GM18951 (cell line): Measurements from ENCODE around the gene TPSAB1.

Experiments
- POLR2A ChIP-seq: IDR thresholded peaks from 4 replicates; pipeline ENCODE4 v1.6.1; 2011; ENCODE audit warnings: mild to moderate bottlenecking; ENCODE audit not compliant: insufficient read length, insufficient read depth; ENCODE audit errors: extremely low read depth
- in situ Hi-C: fragments of 300-500 bp; cut with MboI; formaldehyde crosslinking; loops from one replicate; pipeline ENCODE4 v1.12.0; 2022; ENCODE audit warnings: low sequenced_read_pairs, mixed read lengths, inconsistent platforms; ENCODE audit not compliant: unreplicated experiment

The TPSAB1 gene

DNA sequence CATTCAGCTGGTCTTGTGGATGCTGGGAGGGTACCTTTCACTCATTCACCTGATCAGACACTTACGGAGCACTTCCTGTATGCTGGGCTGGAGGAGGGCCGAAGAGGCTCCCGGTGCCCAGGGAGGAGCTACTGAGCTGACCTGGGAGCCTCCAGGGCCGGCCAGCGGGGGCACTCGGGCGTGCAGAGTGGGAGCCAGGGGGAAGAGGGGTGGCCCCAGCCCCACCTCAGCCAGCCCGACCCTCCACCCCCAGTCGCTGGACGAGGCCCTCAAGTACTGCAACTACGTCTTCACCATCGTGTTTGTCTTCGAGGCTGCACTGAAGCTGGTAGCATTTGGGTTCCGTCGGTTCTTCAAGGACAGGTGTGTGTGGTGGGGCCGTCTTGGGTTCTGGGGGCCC, 25.8 kb upstream of the TPSAB1 start:
- in situ Hi-C loops: no loop called here
- no peak for TF ChIP-seq POLR2A

- TF ChIP-seq POLR2A: no peak
- in situ Hi-C loops: no loop called here
Observed at GRCh38 chr16:1215574-1216295, 24.8 kb upstream of the TPSAB1 start.

DNA sequence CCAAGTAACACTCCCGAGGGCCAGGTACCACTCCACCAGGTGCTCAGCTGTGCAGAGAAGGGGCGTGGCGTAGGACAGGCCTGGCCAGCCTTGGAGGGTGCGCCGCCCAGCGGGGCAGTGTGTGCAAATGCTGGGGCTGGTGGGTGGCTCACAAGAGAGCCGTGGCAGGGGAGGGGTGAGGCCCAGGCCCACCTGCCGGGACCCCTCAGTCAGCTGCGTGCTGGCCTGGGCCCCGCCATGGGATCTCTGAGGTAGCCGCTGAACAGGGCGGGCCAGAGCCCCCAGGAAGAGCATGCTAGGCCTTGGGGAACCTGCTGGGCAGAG, 24.2 kb upstream of the TPSAB1 start:
- TF ChIP-seq POLR2A: no peak
- in situ Hi-C loops: no loop called here

DNA sequence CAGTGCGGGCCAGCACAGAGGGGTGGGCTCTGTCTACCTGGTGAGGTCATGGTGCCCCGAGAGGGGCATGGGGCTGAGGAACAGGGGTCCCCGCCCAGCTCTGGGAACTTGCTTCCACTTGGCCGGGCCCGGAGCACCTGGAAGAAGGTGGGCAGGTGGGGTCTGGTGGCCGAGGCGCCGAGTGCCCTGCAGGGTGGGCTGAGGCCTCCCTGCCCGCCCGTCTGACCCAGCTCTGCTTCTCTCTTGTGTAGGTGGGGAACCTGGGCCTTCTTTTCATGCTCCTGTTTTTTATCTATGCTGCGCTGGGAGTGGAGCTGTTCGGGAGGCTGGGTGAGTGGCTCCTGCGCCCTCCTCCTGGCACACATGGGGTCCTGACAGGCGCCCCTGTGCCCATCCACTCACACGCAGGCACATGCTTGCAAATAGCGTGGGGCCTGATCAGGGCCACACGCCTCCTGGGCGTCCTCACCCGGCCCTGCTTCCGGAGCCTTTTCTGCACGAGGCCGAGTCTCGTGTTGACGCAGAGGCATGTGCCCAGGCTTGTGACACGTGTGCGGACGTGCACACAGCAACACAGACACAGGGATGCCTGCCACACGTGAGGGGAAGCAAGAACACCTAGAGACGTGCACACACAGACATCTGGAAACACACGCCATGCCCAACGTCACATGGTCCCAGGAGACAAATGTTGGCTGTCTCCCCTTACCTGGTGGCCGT, 23.7 kb upstream of the TPSAB1 start:
- no peak for TF ChIP-seq POLR2A
- in situ Hi-C loops: no loop called here

DNA sequence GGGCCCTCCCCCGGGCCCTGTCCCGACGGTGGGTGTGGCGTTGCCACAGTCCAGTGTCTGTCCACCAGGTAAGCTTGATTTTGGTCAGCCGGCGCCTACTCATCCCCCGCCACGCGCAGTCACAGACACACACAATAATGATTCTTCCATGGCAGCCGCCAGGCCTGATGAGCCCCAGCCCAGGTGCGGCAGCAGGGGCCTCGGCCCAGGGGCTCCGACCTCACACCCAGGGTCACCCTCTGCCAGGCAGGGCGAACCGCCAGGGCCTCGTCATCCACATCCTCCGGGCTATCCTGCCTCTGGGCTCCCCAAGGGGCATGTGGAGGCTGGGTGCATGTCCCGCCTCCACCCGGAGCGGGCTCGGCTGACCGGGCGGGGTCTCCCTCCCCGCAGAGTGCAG, 23.0 kb upstream of the TPSAB1 start:
- no peak for TF ChIP-seq POLR2A
- in situ Hi-C loops: no loop called here

DNA sequence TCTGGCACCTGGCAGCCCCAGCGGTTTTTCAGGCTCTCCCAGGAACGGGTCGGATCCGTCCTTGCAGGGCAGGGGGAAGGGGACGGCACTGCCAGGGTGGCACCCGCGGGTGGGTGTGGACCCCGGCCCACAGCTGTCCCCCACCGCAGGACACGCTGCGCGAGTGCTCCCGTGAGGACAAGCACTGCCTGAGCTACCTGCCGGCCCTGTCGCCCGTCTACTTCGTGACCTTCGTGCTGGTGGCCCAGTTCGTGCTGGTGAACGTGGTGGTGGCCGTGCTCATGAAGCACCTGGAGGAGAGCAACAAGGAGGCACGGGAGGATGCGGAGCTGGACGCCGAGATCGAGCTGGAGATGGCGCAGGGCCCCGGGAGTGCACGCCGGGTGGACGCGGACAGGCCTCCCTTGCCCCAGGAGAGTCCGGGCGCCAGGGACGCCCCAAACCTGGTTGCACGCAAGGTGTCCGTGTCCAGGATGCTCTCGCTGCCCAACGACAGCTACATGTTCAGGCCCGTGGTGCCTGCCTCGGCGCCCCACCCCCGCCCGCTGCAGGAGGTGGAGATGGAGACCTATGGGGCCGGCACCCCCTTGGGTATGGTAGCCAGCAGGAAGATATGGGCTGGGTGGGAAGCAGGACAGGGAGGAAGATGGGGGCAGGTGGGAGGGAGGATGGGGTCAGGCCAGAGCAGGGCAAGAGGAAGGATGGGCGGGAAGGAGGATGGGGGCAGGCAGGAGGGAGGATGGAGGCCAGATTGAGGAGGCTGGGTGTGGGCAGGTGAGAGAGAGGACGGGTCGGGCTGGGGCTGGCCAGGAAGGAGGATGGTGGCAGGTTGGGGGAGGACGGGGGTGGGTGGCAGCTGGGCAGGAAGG, 22.2 kb upstream of the TPSAB1 start:
- no peak for TF ChIP-seq POLR2A
- in situ Hi-C loops: no loop called here

DNA sequence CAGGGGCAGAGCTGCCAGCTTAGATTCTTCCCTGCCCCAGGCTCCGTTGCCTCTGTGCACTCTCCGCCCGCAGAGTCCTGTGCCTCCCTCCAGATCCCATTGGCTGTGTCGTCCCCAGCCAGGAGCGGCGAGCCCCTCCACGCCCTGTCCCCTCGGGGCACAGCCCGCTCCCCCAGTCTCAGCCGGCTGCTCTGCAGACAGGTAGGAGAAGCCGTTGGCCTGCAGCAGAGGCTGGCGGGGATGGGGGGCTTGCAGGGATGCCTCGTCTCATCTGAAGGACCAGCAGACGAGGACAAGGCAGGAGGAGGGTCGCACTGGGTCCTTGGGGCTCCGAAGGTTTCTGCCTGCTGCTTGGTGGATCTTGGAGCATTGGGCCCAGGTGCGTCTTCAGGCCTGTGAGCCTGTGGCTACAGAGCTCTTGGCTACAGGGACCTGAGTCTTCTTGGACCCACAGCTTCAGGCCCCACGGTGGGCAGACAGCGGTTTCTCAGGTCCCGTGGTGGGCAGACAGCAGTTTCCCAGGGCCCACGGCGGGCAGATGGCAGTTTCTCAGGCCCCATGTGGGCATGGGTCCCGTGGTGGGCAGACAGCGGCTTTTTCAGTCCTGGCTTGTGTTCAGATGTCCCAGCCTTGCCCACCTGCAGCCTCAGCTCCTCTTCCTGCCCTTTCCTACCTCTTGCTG, 21.4 kb upstream of the TPSAB1 start:
- in situ Hi-C loops: no loop called here
- no peak for TF ChIP-seq POLR2A

- in situ Hi-C loops: no loop called here
- TF ChIP-seq POLR2A: no peak
Observed at GRCh38 chr16:1220098-1220728, 20.3 kb upstream of the TPSAB1 start.

DNA sequence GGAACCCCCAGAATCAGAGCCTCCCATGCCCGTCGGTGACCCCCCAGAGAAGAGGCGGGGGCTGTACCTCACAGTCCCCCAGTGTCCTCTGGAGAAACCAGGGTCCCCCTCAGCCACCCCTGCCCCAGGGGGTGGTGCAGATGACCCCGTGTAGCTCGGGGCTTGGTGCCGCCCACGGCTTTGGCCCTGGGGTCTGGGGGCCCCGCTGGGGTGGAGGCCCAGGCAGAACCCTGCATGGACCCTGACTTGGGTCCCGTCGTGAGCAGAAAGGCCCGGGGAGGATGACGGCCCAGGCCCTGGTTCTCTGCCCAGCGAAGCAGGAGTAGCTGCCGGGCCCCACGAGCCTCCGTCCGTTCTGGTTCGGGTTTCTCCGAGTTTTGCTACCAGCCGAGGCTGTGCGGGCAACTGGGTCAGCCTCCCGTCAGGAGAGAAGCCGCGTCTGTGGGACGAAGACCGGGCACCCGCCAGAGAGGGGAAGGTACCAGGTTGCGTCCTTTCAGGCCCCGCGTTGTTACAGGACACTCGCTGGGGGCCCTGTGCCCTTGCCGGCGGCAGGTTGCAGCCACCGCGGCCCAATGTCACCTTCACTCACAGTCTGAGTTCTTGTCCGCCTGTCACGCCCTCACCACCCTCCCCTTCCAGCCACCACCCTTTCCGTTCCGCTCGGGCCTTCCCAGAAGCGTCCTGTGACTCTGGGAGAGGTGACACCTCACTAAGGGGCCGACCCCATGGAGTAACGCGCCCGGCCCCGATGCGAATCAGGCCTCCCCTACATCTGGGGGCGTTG, 19.5 kb upstream of the TPSAB1 start:
- TF ChIP-seq POLR2A: no peak
- in situ Hi-C loops: no loop called here

DNA sequence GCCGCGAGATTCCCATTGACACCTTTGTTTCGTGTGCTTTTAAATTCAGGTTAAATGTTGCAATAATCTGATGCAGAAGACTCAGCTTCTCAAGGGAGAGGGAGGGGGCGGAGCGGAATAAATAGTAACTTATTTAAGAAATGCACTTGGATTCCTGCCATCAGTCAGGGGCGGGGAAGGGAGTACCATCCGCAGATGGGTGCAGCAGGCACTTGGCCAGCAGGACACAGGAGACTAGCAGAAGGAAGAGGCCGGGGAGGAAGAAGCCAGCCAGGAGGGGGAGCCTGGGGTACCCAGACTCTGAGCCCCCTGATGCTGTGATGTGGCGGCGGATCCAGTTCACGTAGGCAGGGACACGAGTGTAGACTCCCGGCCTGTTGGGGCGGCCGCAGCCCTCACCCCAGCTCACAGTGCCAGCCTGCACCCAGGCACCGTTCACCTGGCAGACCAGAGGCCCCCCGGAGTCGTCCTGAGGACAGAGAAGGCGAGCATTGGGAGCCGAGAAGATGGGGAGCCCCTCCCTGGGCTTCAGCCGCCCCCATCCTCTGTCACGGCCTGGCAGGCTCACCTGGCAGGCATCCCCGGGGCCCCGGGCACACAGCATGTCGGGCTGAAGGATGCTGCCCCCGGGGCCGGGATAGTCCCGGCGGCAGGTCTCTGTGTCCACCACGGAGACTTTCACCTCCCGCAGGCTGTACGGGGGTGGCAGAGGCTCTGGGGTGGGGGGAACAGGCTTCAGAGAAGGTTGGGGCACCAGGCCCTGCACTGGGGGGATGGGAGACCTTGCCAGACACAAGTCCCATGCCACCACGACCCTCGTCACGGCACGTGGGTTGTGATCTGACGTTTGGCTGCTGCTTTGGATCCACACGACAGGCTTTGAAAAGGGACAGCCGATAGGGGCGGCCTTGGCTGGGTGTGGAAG, 18.6 kb upstream of the TPSAB1 start:
- in situ Hi-C loops: no loop called here
- no peak for TF ChIP-seq POLR2A
